HFF-Myc (cell line): ENCODE data around the gene NPM1.

ENCODE experiments used
- DNase-seq: peaks from one replicate; pipeline ENCODE4 v3.0.0-alpha.2; 2011; ENCODE audit warnings: low read depth; ENCODE audit errors: extremely low read depth
- H3K4me3 ChIP-seq: replicated peaks from 2 replicates; pipeline ENCODE4 v1.5.1; 2011; ENCODE audit warnings: low read depth, mild to moderate bottlenecking, control low read depth, low read length
- CTCF ChIP-seq: IDR thresholded peaks from 2 replicates; pipeline ENCODE4 v1.5.1; 2012; ENCODE audit warnings: mild to moderate bottlenecking, low read depth, low read length, control low read depth; ENCODE audit errors: missing control alignments

Gene NPM1

GRCh38 chr5:171453988-171454387 is 66.3 kb downstream of the NPM1 start:
- H3K4me3 ChIP-seq, result no peak overlapping the region
- TF ChIP-seq CTCF, result no peak
- DNase-seq, result no peak

GRCh38 chr5:171454549-171454948 is 66.9 kb downstream of the NPM1 start:
- TF ChIP-seq CTCF, result no peak
- H3K4me3 ChIP-seq, result no peak overlapping the region
- DNase-seq, result no peak

- no peak overlapping the region for H3K4me3 ChIP-seq
- no peak for DNase-seq
- no peak for TF ChIP-seq CTCF
Measured at GRCh38 chr5:171455522-171455921, 67.9 kb downstream of the NPM1 start.

GRCh38 chr5:171457208-171457981 is 69.7 kb downstream of the NPM1 start:
- TF ChIP-seq CTCF, result no peak
- DNase-seq, result no peak

GRCh38 chr5:171459839-171460238 is 72.2 kb downstream of the NPM1 start:
- DNase-seq, result no peak
- H3K4me3 ChIP-seq, result no peak overlapping the region
- no peak for TF ChIP-seq CTCF

More at GRCh38 chr5:171457208-171457981, 69.7 kb downstream of the NPM1 start:
- H3K4me3 ChIP-seq, result no peak overlapping the region
